ENCODE measurements around the gene USP43. TPM values are rescaled to one million over a fixed set of nuclear protein-coding genes. Genes with fewer than 3 reads are reported as not detected.
A peak's percentile ranks its signal among the peaks of the same experiment; 100 is the strongest.

The USP43 gene
- total and polyA plus RNA-seq, 2 donors (not counting 1 experiment from before 2014, with no cell fraction given) = 0.16 to 0.30 TPM

DNA sequence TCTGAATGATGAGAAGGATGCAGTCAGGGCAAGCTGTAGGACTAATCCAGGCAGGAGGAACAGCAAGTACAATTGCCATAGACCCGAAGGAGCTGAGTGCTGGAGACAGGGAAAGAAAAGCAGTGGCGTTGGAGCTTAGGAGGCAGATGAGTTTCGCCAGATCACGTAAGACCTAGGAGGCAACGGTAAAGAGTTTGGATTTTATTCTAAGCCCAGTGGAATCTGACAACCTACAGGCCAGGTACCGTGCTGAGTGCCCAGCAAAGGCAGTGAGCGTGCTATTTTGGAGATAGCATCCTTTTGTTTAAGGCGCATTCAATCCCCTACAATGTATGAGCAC lies 1.2 kb downstream of the USP43 start:
- 72% methylated on average over 8 of the region's 8 CpGs for WGBS (ENCODE audit: insufficient coverage)
- ChIA-PET CTCF (no interaction called here), POLR2A (no interaction called here)
- H3K27ac ChIP-seq (ENCODE audit: low read length in 2 of 2) = no peak overlapping the region
- DNase-seq (no peak), ATAC-seq (ENCODE audit: low read depth) (no peak)
- peaks cover 0 to 4% (median 0%) of the 10 kb centered on the region in 3 donors for H3K9me3 ChIP-seq (ENCODE audit: control extremely low read depth in 1 of 3, control insufficient read depth in 2 of 3, insufficient read depth in 1 of 3, low read length in 2 of 3)
- no peaks in the 10 kb centered on the region for H3K36me3 ChIP-seq (replicated peaks in 1 of 2; ENCODE audit: control extremely low read depth in 1 of 2, control insufficient read depth in 1 of 2, extremely low read depth in 1 of 2, insufficient read depth in 2 of 2, low read length in 1 of 2)
- H3K4me3 ChIP-seq (ENCODE audit: control extremely low read depth in 1 of 5, extremely low read depth in 1 of 5, insufficient read depth in 1 of 5, low read depth in 2 of 5, low read length in 4 of 5) = no peak overlapping the region
- no peaks in the 10 kb centered on the region for H4K20me1 ChIP-seq (ENCODE audit: control insufficient read depth, insufficient read depth, low read length, poor library complexity, severe bottlenecking)
- H3K4me1 Mint-ChIP-seq = peaks cover 17% of the 10 kb centered on the region
- peaks cover 46% of the 10 kb centered on the region for H3K27me3 Mint-ChIP-seq
- peak overlapping the region; percentile 84 for H3K4me3 Mint-ChIP-seq
- H2AFZ ChIP-seq (ENCODE audit: insufficient read depth, low read depth, low read length, poor library complexity, severe bottlenecking) = no peak overlapping the region
- H3K9ac ChIP-seq (ENCODE audit: low read length) = peak overlapping the region; percentile 59
- intact Hi-C loops (cut with micrococcal nuclease) = no loop called here
- H3K79me2 ChIP-seq (ENCODE audit: control insufficient read depth, insufficient read depth, low read length) = no peaks in the 10 kb centered on the region
- H3K27ac Mint-ChIP-seq = no peak overlapping the region
- peaks cover 0 to 27% (median 15%) of the 10 kb centered on the region in 4 experiments for H3K27me3 ChIP-seq (replicated peaks in 1 of 4; ENCODE audit: control extremely low read depth in 1 of 4, control insufficient read depth in 3 of 4, insufficient read depth in 4 of 4, low read length in 3 of 4)
- H3K9me3 Mint-ChIP-seq (ENCODE audit: insufficient read depth) = no peaks in the 10 kb centered on the region
- TF ChIP-seq, protein P1, sequence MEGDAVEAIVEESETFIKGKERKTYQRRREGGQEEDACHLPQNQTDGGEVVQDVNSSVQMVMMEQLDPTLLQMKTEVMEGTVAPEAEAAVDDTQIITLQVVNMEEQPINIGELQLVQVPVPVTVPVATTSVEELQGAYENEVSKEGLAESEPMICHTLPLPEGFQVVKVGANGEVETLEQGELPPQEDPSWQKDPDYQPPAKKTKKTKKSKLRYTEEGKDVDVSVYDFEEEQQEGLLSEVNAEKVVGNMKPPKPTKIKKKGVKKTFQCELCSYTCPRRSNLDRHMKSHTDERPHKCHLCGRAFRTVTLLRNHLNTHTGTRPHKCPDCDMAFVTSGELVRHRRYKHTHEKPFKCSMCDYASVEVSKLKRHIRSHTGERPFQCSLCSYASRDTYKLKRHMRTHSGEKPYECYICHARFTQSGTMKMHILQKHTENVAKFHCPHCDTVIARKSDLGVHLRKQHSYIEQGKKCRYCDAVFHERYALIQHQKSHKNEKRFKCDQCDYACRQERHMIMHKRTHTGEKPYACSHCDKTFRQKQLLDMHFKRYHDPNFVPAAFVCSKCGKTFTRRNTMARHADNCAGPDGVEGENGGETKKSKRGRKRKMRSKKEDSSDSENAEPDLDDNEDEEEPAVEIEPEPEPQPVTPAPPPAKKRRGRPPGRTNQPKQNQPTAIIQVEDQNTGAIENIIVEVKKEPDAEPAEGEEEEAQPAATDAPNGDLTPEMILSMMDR (IDR thresholded peaks at IDR 0.05) = no peak
- TF ChIP-seq EZH2 (IDR thresholded peaks at IDR 0.05; ENCODE audit: borderline replicate concordance, insufficient read depth, low read depth, low read length, poor library complexity, severe bottlenecking) = no peak
- H3K4me2 ChIP-seq (replicated peaks; ENCODE audit: low read depth, low read length, poor library complexity, severe bottlenecking) = peak overlapping the region; percentile 90
- H3K4me1 ChIP-seq (ENCODE audit: control insufficient read depth in 2 of 2, insufficient read depth in 2 of 2, low read length in 2 of 2) = peaks cover 11 to 12% of the 10 kb centered on the region in 2 donors

DNA sequence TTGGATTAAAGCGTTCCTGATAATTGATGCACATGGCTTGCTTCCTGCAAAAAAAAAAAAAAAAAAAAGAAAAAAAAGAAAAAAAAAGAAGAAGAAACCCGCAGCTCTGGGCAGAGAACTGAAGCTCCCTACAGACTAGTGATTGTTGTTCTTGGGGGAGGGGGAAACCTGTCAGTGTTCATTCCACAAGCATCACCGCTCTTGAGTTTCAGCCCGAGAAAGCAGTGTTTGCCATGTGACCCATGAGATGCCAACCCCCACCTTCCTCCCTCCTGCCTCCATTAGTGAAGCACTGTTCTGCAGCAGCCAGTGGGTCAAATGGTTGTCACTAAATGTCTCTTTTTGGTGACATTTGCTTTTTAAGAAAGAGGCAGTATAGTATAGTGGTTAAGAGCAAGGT lies 1.7 kb downstream of the USP43 start:
- H3K4me3 Mint-ChIP-seq = no peak overlapping the region
- H3K4me3 ChIP-seq (ENCODE audit: control extremely low read depth in 1 of 5, extremely low read depth in 1 of 5, insufficient read depth in 1 of 5, low read depth in 2 of 5, low read length in 4 of 5) = no peak overlapping the region
- H3K9ac ChIP-seq (ENCODE audit: low read length) = no peak overlapping the region
- H3K9me3 Mint-ChIP-seq (ENCODE audit: insufficient read depth) = no peaks in the 10 kb centered on the region
- ATAC-seq (ENCODE audit: low read depth) (no peak), DNase-seq (no peak)
- 43% methylated on average over 1 of the region's 4 CpGs for WGBS (ENCODE audit: insufficient coverage)
- no peak overlapping the region for H3K27ac ChIP-seq (ENCODE audit: low read length in 2 of 2)
- ChIA-PET CTCF (no interaction called here), POLR2A (no interaction called here)
- no peak overlapping the region for H3K27ac Mint-ChIP-seq
- H3K36me3 ChIP-seq (replicated peaks in 1 of 2; ENCODE audit: control extremely low read depth in 1 of 2, control insufficient read depth in 1 of 2, extremely low read depth in 1 of 2, insufficient read depth in 2 of 2, low read length in 1 of 2) = no peaks in the 10 kb centered on the region
- no peak overlapping the region for H2AFZ ChIP-seq (ENCODE audit: insufficient read depth, low read depth, low read length, poor library complexity, severe bottlenecking)
- H3K27me3 ChIP-seq (replicated peaks in 1 of 4; ENCODE audit: control extremely low read depth in 1 of 4, control insufficient read depth in 3 of 4, insufficient read depth in 4 of 4, low read length in 3 of 4) = peaks cover 0 to 27% (median 15%) of the 10 kb centered on the region in 4 experiments
- no peaks in the 10 kb centered on the region for H4K20me1 ChIP-seq (ENCODE audit: control insufficient read depth, insufficient read depth, low read length, poor library complexity, severe bottlenecking)
- H3K4me2 ChIP-seq (replicated peaks; ENCODE audit: low read depth, low read length, poor library complexity, severe bottlenecking) = no peak overlapping the region
- H3K4me1 ChIP-seq (ENCODE audit: control insufficient read depth in 2 of 2, insufficient read depth in 2 of 2, low read length in 2 of 2) = peaks cover 11 to 12% of the 10 kb centered on the region in 2 donors
- no peaks in the 10 kb centered on the region for H3K79me2 ChIP-seq (ENCODE audit: control insufficient read depth, insufficient read depth, low read length)
- peaks cover 17% of the 10 kb centered on the region for H3K4me1 Mint-ChIP-seq
- intact Hi-C loops (cut with micrococcal nuclease) = no loop called here
- TF ChIP-seq, protein P1 (IDR thresholded peaks at IDR 0.05) = no peak
- TF ChIP-seq EZH2 (IDR thresholded peaks at IDR 0.05; ENCODE audit: borderline replicate concordance, insufficient read depth, low read depth, low read length, poor library complexity, severe bottlenecking) = no peak
- peaks cover 0 to 4% (median 0%) of the 10 kb centered on the region in 3 donors for H3K9me3 ChIP-seq (ENCODE audit: control extremely low read depth in 1 of 3, control insufficient read depth in 2 of 3, insufficient read depth in 1 of 3, low read length in 2 of 3)
- peaks cover 43% of the 10 kb centered on the region for H3K27me3 Mint-ChIP-seq
